Activated naive CD8-positive, alpha-beta T cell treated with anti-CD3 and anti-CD28 coated beads for 36 hours (primary cell): ENCODE results near the gene B4GALT5. TPM values are rescaled to one million over a fixed set of nuclear protein-coding genes. Genes with fewer than 3 reads are reported as not detected.
"Not testable (repeated sequence)": the region's sequence is repeated elsewhere in the genome, so short reads cannot be mapped to it uniquely, and the experiment has no call there.

Experiments used
- DNase-seq: peaks from one replicate; pipeline ENCODE4 v3.0.0; 2021
- H3K27ac Mint-ChIP-seq: one replicate; pipeline ENCODE4 v1.8.0; 2022; ENCODE audit warnings: mild to moderate bottlenecking, moderate library complexity, mixed read lengths
- H3K27me3 Mint-ChIP-seq: one replicate; pipeline ENCODE4 v1.8.0; 2022; ENCODE audit warnings: mild to moderate bottlenecking, mixed read lengths
- H3K36me3 Mint-ChIP-seq: one replicate; pipeline ENCODE4 v1.8.0; 2021; ENCODE audit warnings: mild to moderate bottlenecking, mixed read lengths
- H3K4me1 Mint-ChIP-seq: one replicate; pipeline ENCODE4 v1.8.0; 2021; ENCODE audit warnings: mixed read lengths
- H3K4me3 Mint-ChIP-seq: one replicate; pipeline ENCODE4 v1.8.0; 2022; ENCODE audit warnings: mild to moderate bottlenecking, moderate library complexity, mixed read lengths
- H3K9me3 Mint-ChIP-seq: one replicate; pipeline ENCODE4 v1.8.0; 2022; ENCODE audit warnings: mixed read lengths
- total RNA-seq, 2 experiments: library from RNA; stranded (reverse); gene quantifications; one replicate each; pipeline ENCODE4 v1.2.3, GENCODE V29; 2021

Gene B4GALT5
- total RNA-seq, 2 experiments from 2014 or later: 22.4 to 23.3 TPM

DNA sequence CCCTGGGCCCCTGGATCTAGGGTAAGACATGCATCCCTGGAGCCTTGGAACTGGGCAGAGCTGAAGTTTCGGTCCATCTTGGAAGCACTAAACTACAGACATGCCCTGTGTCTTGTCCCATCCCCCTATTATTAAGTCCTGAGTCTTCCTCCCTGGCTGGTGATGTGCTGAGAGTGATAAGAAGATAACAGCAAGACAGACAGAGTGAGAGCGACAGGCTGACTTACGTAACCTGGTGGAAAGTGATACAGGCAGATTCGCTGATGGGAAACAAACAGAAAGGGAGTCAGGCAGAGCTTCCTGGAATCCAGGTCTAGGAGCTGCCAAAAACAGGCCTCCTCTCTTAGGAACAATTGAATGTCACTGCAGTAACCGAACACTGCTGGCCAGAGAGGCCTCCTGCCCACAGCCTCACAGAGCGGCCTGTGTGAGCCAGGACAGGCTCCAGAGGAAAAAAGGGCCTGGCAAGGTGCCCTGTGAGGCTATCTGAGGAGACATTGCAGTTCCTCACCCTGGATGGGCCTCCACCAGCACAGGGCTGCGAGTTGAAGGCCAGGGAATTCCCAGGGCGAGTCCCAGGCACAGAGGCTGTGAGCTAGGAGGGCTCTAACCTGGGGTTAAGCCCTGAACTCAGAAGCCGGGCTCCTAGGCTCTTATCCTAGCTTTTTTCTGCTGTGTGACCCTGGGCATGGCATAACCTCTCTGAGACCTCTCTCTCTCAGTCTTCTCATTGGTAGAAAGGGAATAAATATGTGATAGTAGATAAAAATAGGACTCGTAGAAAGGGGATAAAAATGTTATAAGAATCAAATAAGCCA is 34.2 kb upstream of the B4GALT5 start:
- Mint-ChIP-seq H3K9me3 (no peaks in the 10 kb centered on the region), H3K27me3 (peaks cover 25% of the 10 kb centered on the region), H3K27ac (no peak overlapping the region), H3K36me3 (no peaks in the 10 kb centered on the region), H3K4me1 (peaks cover 8% of the 10 kb centered on the region), H3K4me3 (no peak overlapping the region)
- no peak for DNase-seq

DNA sequence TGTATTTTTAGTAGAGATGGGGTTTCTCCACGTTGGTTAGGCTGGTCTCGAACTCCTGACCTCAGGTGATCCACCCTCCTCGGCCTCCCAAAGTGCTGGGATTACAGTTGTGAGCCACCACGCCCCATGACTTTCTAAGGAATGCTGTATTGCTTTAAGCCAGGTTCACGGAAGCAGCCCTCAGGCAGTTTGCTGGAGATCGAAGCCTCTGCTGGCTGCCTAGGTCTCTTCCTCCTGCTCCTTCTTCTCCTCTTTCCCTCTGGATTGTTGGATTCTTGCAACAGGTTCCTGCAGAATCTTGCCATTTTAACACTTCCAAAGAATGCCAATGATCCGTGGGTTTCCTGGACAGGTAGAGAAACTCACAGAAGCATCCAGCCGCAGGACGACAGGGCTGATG is 29.3 kb upstream of the B4GALT5 start:
- DNase-seq: no peak
- Mint-ChIP-seq H3K27me3 (peaks cover 9% of the 10 kb centered on the region), H3K36me3 (no peaks in the 10 kb centered on the region), H3K9me3 (no peaks in the 10 kb centered on the region), H3K4me3 (no peak overlapping the region), H3K27ac (no peak overlapping the region), H3K4me1 (no peaks in the 10 kb centered on the region)

DNA sequence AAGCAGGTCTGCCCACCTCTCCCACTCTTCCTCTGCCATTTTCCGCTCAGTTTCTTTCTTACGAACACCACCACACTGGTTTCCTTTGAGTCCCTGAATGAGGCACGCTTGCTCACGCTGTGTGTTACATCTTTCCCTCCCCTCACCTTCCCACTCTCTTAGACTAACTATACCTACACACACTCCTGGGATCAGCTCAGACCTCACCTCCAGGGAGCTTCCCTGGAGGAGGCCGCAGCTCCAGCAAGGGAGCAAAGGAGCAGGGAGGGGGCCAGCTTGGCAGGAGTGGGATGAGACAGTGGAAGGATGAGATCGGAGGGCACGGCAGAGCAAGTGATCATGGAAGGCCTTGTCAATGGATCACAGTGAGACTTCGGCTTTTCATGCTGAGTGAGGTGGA is 28.3 kb upstream of the B4GALT5 start:
- Mint-ChIP-seq H3K9me3 (no peaks in the 10 kb centered on the region), H3K27me3 (peaks cover 12% of the 10 kb centered on the region), H3K4me1 (no peaks in the 10 kb centered on the region), H3K4me3 (no peak overlapping the region), H3K27ac (no peak overlapping the region), H3K36me3 (no peaks in the 10 kb centered on the region)
- DNase-seq: no peak

DNA sequence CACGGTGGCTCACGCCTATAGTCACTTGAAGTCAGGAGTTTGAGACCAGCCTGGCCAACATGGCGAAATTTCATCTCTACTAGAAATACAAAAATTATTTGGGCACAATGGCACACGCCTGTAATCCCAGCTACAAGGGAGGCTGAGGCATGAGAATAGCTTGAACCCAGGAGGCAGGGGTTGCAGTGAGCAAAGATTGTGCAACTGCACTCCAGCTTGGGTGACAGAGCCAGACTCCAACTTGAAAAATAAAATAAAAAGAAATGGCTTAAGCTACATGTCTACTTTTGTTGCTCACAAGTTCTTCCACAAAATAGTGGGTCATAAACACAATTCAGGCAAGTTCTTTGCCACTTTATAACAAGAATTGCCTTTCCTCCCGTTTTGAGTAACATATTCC is 27.1 kb upstream of the B4GALT5 start:
- no peak overlapping the region for H3K4me3 Mint-ChIP-seq

DNA sequence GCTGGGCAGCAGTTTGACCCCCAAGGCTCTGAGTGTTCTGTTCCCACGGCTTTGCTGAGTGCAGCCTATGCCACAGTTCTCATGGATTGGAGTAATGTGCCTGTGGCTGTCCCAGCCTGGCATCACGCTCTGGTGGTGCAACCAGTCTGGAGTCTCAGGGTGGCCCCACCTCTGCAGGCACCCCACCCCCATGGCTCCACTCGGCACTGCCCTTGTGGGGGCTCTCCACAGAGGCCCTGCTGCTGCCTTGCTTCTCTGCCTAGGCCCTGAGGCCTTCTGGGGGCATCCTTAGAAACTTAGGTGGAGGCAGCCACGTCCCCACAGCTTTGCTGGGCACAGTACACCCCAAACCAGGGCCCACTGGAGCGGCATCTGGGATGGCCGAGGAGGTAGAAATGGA is 25.4 kb upstream of the B4GALT5 start:
- Mint-ChIP-seq H3K4me3 (no peak overlapping the region), H3K27me3 (peaks cover 6% of the 10 kb centered on the region), H3K9me3 (no peaks in the 10 kb centered on the region), H3K27ac (no peak overlapping the region), H3K4me1 (no peaks in the 10 kb centered on the region), H3K36me3 (no peaks in the 10 kb centered on the region)
- DNase-seq: no peak

More for the DNA sequence above, 27.1 kb upstream of the B4GALT5 start:
- H3K27me3 Mint-ChIP-seq: peaks cover 12% of the 10 kb centered on the region
- no peaks in the 10 kb centered on the region for H3K9me3 Mint-ChIP-seq
- H3K36me3 Mint-ChIP-seq: no peaks in the 10 kb centered on the region
- H3K4me1 Mint-ChIP-seq: no peaks in the 10 kb centered on the region
- no peak for DNase-seq
- no peak overlapping the region for H3K27ac Mint-ChIP-seq

DNA sequence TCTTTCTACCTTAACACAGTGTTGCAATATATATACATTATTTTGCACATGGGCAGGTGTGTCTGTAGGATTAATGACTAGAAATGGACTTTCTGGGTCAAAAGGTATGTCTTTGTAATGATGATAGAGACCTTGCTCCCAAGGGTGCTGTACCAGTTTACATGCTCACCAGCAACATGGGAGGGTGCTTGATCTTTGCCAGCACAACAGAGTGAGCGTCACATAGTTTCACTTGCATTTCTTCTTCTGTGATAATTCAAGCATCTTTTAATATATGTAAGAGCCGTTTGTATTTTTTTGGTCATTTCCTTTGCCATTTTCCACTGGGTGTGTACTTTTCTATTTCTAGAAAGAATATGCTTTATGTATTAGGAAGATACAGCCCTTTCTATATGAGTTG is 23.6 kb upstream of the B4GALT5 start:
- no peak overlapping the region for H3K4me3 Mint-ChIP-seq
- H3K27me3 Mint-ChIP-seq: peaks cover 3% of the 10 kb centered on the region
- H3K9me3 Mint-ChIP-seq: no peaks in the 10 kb centered on the region
- no peak for DNase-seq
- H3K36me3 Mint-ChIP-seq: no peaks in the 10 kb centered on the region
- no peak overlapping the region for H3K27ac Mint-ChIP-seq
- H3K4me1 Mint-ChIP-seq: no peaks in the 10 kb centered on the region

DNA sequence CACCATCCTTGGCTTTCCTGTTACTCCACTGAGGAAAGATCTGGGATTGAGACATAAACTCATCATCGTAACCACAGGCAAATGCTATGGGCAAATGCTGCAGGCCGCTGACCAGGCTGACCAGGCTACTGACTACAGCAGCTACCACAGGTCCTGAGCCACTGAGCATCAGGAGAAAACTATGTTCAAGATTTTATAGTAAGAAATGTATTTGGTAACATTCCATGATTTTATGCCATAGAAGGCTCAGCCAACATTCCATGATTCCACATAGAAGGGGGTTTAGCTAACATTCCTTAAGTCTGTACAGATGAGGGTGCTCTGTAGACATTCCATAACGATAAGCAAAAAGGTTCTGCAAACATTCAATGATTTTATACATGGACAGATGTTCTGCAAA is 16.1 kb upstream of the B4GALT5 start:
- no peak for DNase-seq
- no peak overlapping the region for H3K4me3 Mint-ChIP-seq
- no peaks in the 10 kb centered on the region for H3K27me3 Mint-ChIP-seq
- H3K36me3 Mint-ChIP-seq: no peaks in the 10 kb centered on the region
- no peak overlapping the region for H3K27ac Mint-ChIP-seq
- no peaks in the 10 kb centered on the region for H3K9me3 Mint-ChIP-seq
- peaks cover 5% of the 10 kb centered on the region for H3K4me1 Mint-ChIP-seq

DNA sequence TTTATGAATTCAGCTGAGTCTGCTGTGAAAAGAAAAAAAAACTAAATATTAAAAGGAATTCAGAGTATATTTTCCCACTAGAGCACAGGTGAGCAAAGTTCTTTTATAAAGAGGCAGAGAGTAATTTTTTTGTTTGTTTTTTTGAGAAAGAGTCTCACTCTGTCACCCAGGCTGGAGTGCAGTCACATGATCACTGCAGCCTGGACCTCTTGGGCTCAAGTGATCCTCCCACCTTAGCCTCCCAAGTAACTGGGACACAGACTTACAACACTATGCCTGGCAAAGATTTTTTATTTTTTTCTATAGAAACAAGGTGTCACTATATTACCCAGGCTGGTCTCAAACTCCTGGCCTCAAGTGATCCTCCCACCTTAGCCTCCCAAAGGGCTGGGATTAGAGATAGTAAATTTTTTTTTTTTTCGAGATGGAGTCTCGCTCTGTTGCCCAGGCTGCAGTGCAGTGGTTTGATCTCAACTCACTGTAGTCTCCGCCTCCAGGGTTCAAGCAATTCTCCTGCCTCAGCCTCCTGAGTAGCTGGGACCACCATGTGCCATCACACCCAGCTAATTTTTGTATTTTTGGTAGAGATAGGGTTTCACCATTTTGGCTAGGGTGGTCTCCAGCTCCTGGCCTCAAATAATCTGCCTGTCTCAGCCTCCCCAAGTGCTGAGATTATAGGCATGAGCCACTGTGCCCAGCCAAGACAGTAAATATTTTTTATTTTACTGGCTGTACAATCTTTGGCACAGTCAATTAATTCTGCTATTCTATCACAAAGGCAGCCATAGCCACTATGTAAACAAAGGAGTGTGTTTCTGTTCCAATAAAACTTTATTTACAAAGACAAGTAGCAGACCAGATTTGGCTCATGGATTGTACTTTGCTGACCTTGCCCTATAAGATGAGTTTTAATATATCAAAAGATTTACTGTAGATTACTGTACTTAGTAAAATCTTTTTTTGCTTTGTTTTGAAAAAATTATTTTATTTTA is 14.5 kb upstream of the B4GALT5 start:
- peaks cover 10% of the 10 kb centered on the region for H3K4me1 Mint-ChIP-seq
- no peaks in the 10 kb centered on the region for H3K27me3 Mint-ChIP-seq
- H3K4me3 Mint-ChIP-seq: no peak overlapping the region
- no peak overlapping the region for H3K27ac Mint-ChIP-seq
- no peak for DNase-seq
- H3K36me3 Mint-ChIP-seq: no peaks in the 10 kb centered on the region
- no peaks in the 10 kb centered on the region for H3K9me3 Mint-ChIP-seq

DNA sequence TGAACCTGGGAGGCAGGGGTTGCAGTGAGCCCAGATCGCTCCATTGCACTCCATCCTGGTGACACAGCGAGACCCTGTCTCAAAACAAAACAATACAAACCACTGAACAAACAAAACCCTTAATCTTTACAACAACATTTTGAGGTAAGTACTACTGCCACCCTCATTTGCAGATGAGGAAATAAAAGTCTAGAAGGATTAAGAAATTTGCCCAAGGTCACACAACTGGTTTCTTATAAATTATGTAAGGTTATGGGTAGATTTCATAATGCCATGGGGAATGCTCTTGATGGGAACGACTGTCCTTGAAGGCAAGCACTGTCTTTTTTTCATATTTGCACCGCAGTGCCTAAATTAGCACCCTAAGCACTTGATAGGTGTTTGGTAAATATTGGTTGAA is 13.8 kb upstream of the B4GALT5 start:
- no peak overlapping the region for H3K27ac Mint-ChIP-seq
- no peaks in the 10 kb centered on the region for H3K36me3 Mint-ChIP-seq
- no peaks in the 10 kb centered on the region for H3K27me3 Mint-ChIP-seq

DNA sequence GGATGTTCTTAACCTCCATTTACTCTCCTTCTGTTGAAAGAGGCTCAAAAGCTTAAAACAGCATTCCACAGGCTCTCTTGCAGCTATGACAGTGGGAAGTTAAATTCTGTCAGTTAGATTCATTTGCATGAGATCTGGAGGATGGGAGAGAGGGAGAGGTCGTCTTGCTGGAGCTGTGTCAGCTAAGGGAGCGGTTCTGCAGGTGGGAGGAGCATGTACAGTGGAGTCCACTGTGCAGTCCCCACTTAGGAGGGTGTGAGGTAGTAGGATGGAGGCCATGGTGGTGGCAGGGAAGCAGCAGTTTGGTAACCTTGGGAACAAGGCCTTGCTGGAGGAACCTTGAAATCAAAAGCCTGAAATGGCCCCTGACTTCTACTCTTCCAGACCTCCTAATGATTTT is 12.0 kb upstream of the B4GALT5 start:
- Mint-ChIP-seq H3K4me3 (no peak overlapping the region), H3K4me1 (peaks cover 10% of the 10 kb centered on the region), H3K36me3 (no peaks in the 10 kb centered on the region), H3K27ac (no peak overlapping the region), H3K9me3 (no peaks in the 10 kb centered on the region), H3K27me3 (no peaks in the 10 kb centered on the region)
- DNase-seq: no peak

More for the DNA sequence above, 13.8 kb upstream of the B4GALT5 start:
- H3K4me1 Mint-ChIP-seq: peaks cover 10% of the 10 kb centered on the region
- H3K9me3 Mint-ChIP-seq: no peaks in the 10 kb centered on the region
- no peak overlapping the region for H3K4me3 Mint-ChIP-seq
- DNase-seq: no peak

DNA sequence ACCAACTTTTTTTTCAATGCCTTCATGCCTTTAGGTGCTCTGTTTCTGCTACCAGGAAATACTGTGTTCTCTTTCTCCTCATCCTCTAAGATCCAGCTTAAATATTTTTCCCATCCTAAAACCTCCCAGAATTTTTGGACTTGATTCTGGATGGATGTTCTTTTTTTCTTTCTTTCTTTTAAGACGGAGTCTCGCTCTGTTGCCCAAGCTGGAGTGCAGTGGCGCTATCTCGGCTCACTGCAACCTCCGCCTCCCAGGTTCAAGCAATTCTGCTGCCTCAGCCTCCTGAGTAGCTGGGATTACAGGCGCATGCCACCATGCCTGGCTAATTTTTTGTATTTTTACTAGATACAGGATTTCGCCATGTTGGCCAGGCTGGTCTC is 11.5 kb upstream of the B4GALT5 start:
- H3K4me1 Mint-ChIP-seq: peaks cover 10% of the 10 kb centered on the region
- not testable (repeated sequence) for H3K36me3 Mint-ChIP-seq, H3K9me3 Mint-ChIP-seq, DNase-seq, H3K27ac Mint-ChIP-seq, H3K27me3 Mint-ChIP-seq, H3K4me3 Mint-ChIP-seq

DNA sequence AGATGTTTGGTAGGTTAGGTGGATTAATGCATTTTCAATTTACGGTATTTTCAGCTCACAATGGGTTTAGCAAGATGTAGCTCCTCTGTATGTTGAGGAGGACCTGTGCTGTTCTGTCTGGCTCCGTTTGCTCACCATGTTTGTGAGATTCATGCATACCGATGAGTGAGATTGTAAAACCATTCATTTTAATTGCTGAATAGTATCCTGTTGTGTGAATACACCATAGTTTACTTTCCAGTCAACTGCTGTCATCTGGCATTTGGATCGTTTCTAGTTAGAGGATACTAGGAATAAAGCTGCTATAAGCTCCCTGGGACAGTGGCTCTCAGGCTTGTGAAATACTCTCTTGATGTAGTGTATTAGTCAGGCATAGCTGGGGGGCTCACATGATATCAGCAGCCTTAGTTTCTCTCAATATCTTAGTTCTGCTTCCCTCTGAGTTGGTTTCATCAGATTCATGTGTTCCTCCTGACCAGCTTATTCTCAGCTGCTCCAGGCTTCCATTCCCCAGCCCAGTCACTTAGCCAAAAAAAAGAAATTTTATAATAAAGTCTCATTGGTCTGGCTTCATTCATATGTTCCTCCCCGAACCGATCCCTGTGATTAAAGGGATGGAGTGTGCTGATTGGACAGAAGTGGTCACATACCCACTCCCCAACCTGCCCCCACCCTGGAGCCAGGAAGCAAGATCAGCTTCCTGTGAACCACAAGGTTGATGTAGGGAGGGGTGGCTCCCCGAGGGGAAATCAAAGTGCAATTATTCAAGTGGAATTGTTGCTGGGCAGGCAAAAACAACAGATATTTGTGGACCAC is 10.9 kb upstream of the B4GALT5 start:
- no peaks in the 10 kb centered on the region for H3K27me3 Mint-ChIP-seq
- H3K36me3 Mint-ChIP-seq: no peaks in the 10 kb centered on the region
- H3K4me3 Mint-ChIP-seq: no peak overlapping the region
- H3K9me3 Mint-ChIP-seq: no peaks in the 10 kb centered on the region
- no peak overlapping the region for H3K27ac Mint-ChIP-seq
- no peak for DNase-seq
- peaks cover 10% of the 10 kb centered on the region for H3K4me1 Mint-ChIP-seq

DNA sequence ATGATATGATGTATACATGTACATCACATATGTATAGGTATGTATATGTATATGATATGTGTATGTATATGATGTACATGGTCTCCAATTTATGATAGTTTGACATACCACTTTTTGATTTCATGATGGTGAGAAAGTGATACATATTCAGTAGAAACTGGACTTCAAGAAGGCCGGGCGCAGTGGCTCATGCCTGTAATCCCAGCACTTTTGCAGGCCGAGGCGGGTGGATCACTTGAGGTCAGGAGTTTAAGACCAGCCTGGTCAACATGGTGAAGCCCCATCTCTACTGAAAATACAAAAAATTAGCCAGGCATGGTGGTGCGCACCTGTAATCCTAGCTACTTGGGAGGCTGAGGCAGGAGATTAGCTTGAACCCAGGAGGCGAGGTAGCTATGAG is 10.1 kb upstream of the B4GALT5 start:
- DNase-seq, H3K27ac Mint-ChIP-seq, H3K27me3 Mint-ChIP-seq, H3K4me3 Mint-ChIP-seq, H3K36me3 Mint-ChIP-seq, H3K9me3 Mint-ChIP-seq: not testable (repeated sequence)
- peaks cover 10% of the 10 kb centered on the region for H3K4me1 Mint-ChIP-seq

DNA sequence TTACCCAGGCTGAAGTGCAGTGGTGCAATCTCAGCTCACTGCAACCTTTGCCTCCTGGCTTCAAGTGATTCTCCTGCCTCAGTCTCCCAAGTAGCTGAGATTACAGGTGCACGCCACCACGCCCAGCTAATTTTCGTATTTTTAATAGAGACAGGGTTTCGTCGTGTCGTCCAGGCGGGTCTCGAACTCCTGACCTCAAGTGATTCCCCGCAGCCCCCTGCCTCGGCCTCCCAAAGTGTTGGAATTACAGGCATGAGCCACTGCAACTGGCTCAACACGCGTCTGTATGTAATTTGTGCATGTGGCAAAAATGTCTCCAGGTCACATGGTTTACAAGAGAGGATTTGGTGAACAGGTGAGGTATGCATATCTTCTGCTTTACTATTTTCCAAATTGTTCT is 7.6 kb upstream of the B4GALT5 start:
- not testable (repeated sequence) for H3K9me3 Mint-ChIP-seq, H3K27ac Mint-ChIP-seq, DNase-seq, H3K27me3 Mint-ChIP-seq, H3K36me3 Mint-ChIP-seq, H3K4me3 Mint-ChIP-seq
- peaks cover 10% of the 10 kb centered on the region for H3K4me1 Mint-ChIP-seq

DNA sequence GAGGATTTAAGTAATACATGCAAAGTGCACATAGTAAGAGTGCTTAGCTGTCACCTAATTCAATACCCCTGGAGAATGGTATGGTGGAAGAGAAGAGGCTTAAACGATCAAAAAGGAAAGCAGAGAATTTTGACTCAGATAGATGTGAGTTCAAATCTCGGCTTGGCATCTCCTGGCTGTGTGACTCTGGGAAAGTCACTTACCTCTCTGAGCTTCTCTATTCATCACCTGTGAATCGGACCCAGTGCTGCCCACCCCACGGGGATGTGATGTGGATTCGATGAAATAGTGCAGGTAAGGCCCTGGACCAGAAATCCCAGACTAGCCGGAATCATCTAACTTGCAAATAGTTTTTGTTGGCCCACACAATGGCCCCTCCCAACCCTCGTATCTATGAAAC is 1.8 kb upstream of the B4GALT5 start:
- H3K36me3 Mint-ChIP-seq: peaks cover 14% of the 10 kb centered on the region
- no peaks in the 10 kb centered on the region for H3K9me3 Mint-ChIP-seq
- no peak overlapping the region for H3K27ac Mint-ChIP-seq
- H3K4me3 Mint-ChIP-seq: no peak overlapping the region
- DNase-seq: no peak
- no peaks in the 10 kb centered on the region for H3K27me3 Mint-ChIP-seq
- peaks cover 25% of the 10 kb centered on the region for H3K4me1 Mint-ChIP-seq
